Umbilical cord (tissue), 2 donors: ENCODE measurements around the gene TRIO. TPM values are rescaled to one million over a fixed set of nuclear protein-coding genes. Genes with fewer than 3 reads are reported as not detected.
"Not testable (repeated sequence)": the region's sequence is repeated elsewhere in the genome, so short reads cannot be mapped to it uniquely, and the experiment has no call there.

Experiments
- DNase-seq: peaks from one replicate; pipeline ENCODE4 v3.0.0-alpha.2; 2015; ENCODE audit warnings: low spot score
- total RNA-seq: library from RNA; depleted of rRNA; stranded (reverse); fragments of >200 nt; gene quantifications from one replicate; pipeline ENCODE4 v1.2.3, GENCODE V29; 2014; ENCODE audit warnings: low replicate concordance; ENCODE audit not compliant: insufficient read depth

Gene TRIO
- total RNA-seq = 170 TPM

DNA sequence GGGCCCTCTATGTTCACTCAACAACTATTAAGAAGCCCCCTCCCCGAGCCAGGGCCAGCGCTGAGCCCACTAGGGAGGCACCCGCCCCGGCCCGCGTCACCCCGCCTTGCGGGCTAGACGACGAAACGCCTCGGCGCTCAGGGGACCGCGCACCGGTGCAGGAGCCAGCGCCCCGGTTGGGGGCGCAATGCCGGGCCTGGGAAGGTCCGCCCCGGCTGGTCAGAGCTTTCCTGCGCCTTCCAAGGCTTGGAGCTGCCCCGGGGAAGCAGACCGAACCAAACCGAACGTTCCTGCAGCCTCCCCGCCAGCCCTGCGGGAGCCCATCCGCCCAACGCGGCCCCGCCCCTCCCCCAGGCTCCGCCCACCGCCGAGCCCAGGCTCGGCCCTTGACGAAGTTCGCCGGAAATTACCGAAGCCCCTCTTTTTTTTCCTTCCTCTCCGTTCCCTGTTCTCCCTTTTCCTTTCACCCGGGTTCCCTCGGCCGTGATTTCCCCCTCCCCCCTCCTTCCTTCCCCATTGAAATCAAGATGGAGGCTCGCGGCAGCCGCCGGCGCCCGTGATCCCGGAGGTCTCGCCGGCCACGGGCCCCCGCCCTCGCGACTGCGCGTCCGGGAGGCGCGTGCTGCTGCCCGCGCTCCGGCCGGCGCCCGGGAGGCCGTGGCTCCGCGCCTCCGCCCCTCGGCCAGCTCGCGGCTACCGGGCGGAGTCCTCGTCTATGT lies at the start of gene TRIO:
TRIO (plus strand) TSS at position 516 of the 719 bp plus-strand sequence. CDS start 384 bp downstream, outside the sequence.
- DNase-seq = peak; percentile 97

GRCh38 chr5:14097380-14097779 lies 45.8 kb upstream of the TRIO start:
- not testable (repeated sequence) for DNase-seq

DNA sequence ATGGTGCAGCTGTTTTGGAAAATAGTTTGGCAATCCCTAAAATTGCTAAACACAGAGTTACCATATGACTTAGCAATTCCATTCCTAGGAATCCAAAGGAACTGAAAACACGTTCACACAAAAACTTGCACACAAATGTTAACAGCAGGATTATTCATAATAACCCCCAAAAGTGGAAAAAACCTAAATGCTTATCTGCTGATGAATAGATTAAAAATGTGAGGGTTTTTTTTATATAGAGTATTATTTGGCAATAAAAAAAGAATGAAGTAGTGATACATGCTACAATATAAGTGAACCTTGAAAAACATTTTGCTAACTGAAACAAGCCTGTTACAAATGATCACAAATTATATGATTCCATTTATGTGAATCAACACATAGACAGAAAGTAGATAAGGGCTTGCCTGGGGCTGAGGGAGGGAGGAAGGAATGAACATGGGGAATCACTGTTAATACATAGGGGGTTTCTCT lies 45.1 kb upstream of the TRIO start:
- no peak for DNase-seq

GRCh38 chr5:14100281-14100680 lies 42.9 kb upstream of the TRIO start:
- no peak for DNase-seq

- DNase-seq = no peak
Observed at GRCh38 chr5:14101922-14102321, 41.2 kb upstream of the TRIO start.

- no peak for DNase-seq
Observed at GRCh38 chr5:14102666-14103065, 40.5 kb upstream of the TRIO start.

DNA sequence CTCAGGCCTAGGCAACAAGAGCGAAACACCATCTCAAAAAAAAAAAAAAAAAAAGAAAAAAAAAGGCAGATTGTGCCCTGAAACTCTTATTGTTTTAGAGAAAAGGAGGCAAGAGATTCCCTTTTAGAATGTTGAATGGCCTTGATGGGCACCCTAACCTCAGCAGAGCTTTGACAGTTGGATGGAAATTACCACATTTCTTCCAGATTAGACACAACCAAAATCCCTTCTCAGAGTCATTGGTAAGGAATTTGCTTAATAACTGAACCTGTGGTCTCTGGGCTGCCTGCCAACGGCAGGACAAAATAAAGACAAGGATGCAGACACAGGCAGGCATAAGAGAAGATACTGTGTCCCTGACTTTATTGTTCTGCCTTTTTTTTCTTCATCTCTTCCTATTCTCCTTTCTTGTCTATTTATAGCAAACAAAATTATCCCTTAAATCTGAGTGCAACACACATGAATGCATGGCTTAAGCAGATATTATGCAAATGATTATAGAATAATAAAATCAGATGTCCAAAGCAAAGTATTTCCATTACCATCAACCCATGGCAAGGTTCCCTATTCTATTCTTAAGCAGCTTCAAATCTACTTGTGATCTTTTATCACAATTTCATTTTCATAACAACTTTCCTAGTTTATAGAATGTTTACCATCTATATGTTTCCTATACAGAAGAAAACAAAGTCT lies 37.3 kb upstream of the TRIO start:
- DNase-seq = peak; percentile 36

- DNase-seq = no peak
Observed at GRCh38 chr5:14107536-14107935, 35.6 kb upstream of the TRIO start.

- peak; percentile 58 for DNase-seq
Observed at GRCh38 chr5:14108170-14108996, 34.8 kb upstream of the TRIO start.

- DNase-seq = no peak
Observed at GRCh38 chr5:14109041-14109747, 33.9 kb upstream of the TRIO start.

DNA sequence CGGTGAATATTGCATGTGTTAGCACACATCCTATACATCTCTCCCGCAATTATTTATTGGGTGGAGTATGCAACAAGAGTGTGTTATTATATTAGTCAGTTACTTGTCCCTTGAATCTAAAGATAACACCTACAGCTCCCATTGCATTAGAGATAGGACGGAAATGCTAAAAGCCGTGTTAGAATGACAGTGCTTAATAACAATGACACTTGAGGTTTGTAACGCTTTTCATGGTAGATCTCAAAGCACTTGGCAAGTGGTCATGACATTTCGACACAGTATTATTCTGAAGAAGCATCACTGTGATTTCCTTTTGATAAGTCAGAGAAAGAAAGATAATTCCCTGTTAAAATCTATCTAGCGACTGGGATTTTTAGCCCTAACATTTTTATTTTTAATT lies 33.4 kb upstream of the TRIO start:
- no peak for DNase-seq

DNA sequence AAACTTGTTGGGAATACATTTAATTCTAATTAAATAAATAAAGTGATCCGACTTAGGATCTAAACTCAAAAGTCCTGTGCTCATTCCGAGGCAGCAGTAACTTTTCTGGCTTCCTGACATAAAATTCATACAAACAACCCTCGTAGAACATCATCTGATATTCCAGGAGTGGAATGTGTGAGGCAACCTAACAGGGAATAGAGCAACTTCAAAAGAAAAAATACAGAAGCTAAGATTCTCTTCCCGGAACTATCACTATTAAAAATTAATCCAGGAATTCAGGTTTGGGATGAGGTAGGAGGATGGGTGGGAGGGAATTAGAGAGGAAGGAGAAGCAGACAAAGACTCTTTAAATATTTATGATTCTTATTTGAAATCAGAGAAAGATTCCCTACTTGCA lies 32.9 kb upstream of the TRIO start:
- no peak for DNase-seq

- DNase-seq = no peak
Observed at GRCh38 chr5:14110680-14111079, 32.5 kb upstream of the TRIO start.

- no peak for DNase-seq
Observed at GRCh38 chr5:14112998-14113652, 30.0 kb upstream of the TRIO start.

- DNase-seq = no peak
Observed at GRCh38 chr5:14114615-14115251, 28.4 kb upstream of the TRIO start.

- DNase-seq = no peak
Observed at GRCh38 chr5:14115323-14115895, 27.7 kb upstream of the TRIO start.

- no peak for DNase-seq
Observed at GRCh38 chr5:14118551-14119320, 24.4 kb upstream of the TRIO start.

DNA sequence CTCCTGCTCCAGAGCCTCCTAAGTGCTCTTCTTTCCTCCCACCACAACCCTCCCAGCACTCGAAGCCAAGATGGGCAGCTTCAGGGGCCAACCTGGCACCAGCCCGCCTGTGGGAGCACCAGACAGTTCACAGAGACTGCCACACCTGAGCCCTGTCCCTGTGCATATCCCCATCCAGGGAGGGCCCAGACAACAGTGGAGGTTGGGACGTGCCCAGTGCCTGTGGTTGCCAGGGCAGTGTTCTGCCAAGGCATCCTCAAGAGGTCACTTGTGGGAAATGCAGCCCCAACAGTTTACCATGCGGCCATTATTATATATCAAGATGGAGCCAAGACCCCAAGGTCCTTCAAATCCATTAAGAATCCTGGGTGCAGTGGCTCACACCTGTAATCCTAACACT lies 23.0 kb upstream of the TRIO start:
- DNase-seq = no peak

- no peak for DNase-seq
Observed at GRCh38 chr5:14121552-14121951, 21.6 kb upstream of the TRIO start.
